ENCODE results near the gene SEZ6. TPM values are rescaled to one million over a fixed set of nuclear protein-coding genes. Genes with fewer than 3 reads are reported as not detected.
A peak's percentile ranks its signal among the peaks of the same experiment; 100 is the strongest.

SEZ6 gene
- total RNA-seq, 4 donors from 2014 or later: not detected

- Histone ChIP-seq H3K4me1 (peaks cover 11% of the 10 kb centered on the region in 2 donors), H3K36me3 (no peaks in the 10 kb centered on the region), H3K9me3 (no peaks in the 10 kb centered on the region), H3K27me3 (no peaks in the 10 kb centered on the region), H3K4me3 (no peak overlapping the region), H3K27ac (no peak overlapping the region)
- intact Hi-C loops (cut with DNase I; ENCODE audit: low total_unique reads) (no loop called here), in situ Hi-C loops (cut with MboI; ENCODE audit: low sequenced_read_pairs in 4 of 4) (no loop called here)
- ATAC-seq: peak in 1 of 2 donors; percentile 47
- no peak for TF ChIP-seq POLR2A (IDR thresholded peaks at IDR 0.05)
- TF ChIP-seq CTCF (IDR thresholded peaks at IDR 0.05 in 4 of 5, conservative IDR thresholded peaks at IDR 0.05 in 1 of 5): no peak
- DNase-seq: peak in 1 of 2 donors; percentile 36
Observed at GRCh38 chr17:28986714-28987655, 18.8 kb downstream of the SEZ6 start.

- H3K4me1 ChIP-seq: peaks cover 11% of the 10 kb centered on the region in 2 donors
- no peak for ATAC-seq
- TF ChIP-seq POLR2A (IDR thresholded peaks at IDR 0.05): no peak
- no peak for TF ChIP-seq CTCF (IDR thresholded peaks at IDR 0.05 in 4 of 5, conservative IDR thresholded peaks at IDR 0.05 in 1 of 5)
- in situ Hi-C loops (cut with MboI; ENCODE audit: low sequenced_read_pairs in 4 of 4) (no loop called here), intact Hi-C loops (cut with DNase I; ENCODE audit: low total_unique reads) (no loop called here)
- no peaks in the 10 kb centered on the region for H3K36me3 ChIP-seq
- no peaks in the 10 kb centered on the region for H3K27me3 ChIP-seq
- H3K4me3 ChIP-seq: no peak overlapping the region
- H3K27ac ChIP-seq: no peak overlapping the region
- DNase-seq: no peak
- no peaks in the 10 kb centered on the region for H3K9me3 ChIP-seq
Observed at GRCh38 chr17:28985950-28986713, 19.7 kb downstream of the SEZ6 start.

- H3K9me3 ChIP-seq: no peaks in the 10 kb centered on the region
- intact Hi-C loops (cut with DNase I; ENCODE audit: low total_unique reads) (no loop called here), in situ Hi-C loops (cut with MboI; ENCODE audit: low sequenced_read_pairs in 4 of 4) (no loop called here)
- TF ChIP-seq POLR2A (IDR thresholded peaks at IDR 0.05): no peak
- TF ChIP-seq CTCF (IDR thresholded peaks at IDR 0.05 in 4 of 5, conservative IDR thresholded peaks at IDR 0.05 in 1 of 5): no peak
- no peak overlapping the region for H3K27ac ChIP-seq
- ATAC-seq (no peak), DNase-seq (no peak)
- no peak overlapping the region for H3K4me3 ChIP-seq
- peaks cover 11% of the 10 kb centered on the region in 2 donors for H3K4me1 ChIP-seq
- no peaks in the 10 kb centered on the region for H3K36me3 ChIP-seq
- H3K27me3 ChIP-seq: no peaks in the 10 kb centered on the region
Observed at GRCh38 chr17:28983286-28984230, 22.3 kb downstream of the SEZ6 start.

GRCh38 chr17:28982131-28982793, 23.6 kb downstream of the SEZ6 start:
- no peak for DNase-seq
- Histone ChIP-seq H3K27me3 (no peaks in the 10 kb centered on the region), H3K27ac (peak overlapping the region; percentile 13 to 52 (median 45)), H3K4me1 (peaks cover 10 to 11% of the 10 kb centered on the region in 2 donors), H3K9me3 (no peaks in the 10 kb centered on the region), H3K36me3 (no peaks in the 10 kb centered on the region), H3K4me3 (no peak overlapping the region)
- in situ Hi-C loops (cut with MboI; ENCODE audit: low sequenced_read_pairs in 4 of 4): no loop called here
- intact Hi-C loops (cut with DNase I; ENCODE audit: low total_unique reads): no loop called here
- no peak for TF ChIP-seq CTCF (IDR thresholded peaks at IDR 0.05 in 4 of 5, conservative IDR thresholded peaks at IDR 0.05 in 1 of 5)
- TF ChIP-seq POLR2A (IDR thresholded peaks at IDR 0.05): no peak
- peak; percentile 60 to 77 for ATAC-seq

Measured in gastrocnemius medialis (tissue), 4 donors.